Activated CD4-positive, CD25-positive, alpha-beta regulatory T cell treated with anti-CD3 and anti-CD28 coated beads, Interleukin-2, amount 50 U/mL, for 24 hours (primary cell): ENCODE measurements around the gene MIER1.
"Not testable (repeated sequence)": the region's sequence is repeated elsewhere in the genome, so short reads cannot be mapped to it uniquely, and the experiment has no call there.

Experiments used
- ATAC-seq, 2 donors: fragments of 150-1000 bp; cut with Tn5 transposase; one replicate each; pipeline ENCODE4 v1.10.0; 2021; ENCODE audit warnings: mild to moderate bottlenecking in 1 of 2, moderate library complexity in 1 of 2

Gene MIER1

GRCh38 chr1:66924756-66925557 is at the start of gene MIER1, which contains the start of gene DNAI4:
TSS of gene MIER1 (plus strand) at chr1:66924990. CDS start at chr1:66925029, 39 bp downstream.
TSS of gene DNAI4 (minus strand) at chr1:66924856. CDS start at chr1:66924831, 25 bp downstream.
- peak; percentile 96 for ATAC-seq

DNA sequence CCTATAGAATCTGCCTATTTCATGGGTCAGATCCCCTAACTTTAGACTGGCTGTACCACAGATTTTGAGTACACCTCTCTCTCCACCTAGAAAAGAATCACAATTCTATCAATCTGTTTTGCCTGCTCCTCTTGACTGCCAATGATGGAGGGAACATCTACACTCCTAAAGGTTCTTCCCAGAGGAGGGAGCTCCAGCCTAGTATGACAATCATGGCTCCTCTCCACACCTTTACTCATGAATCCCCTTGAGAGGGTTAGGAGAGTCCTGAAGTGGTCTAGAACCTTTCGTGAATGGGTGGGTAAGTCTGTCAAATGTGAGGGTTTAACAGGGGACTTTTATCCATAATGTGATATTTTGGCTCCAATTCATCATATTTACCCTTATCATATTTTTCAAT is 48.1 kb upstream of the MIER1 start:
- ATAC-seq, result no peak

DNA sequence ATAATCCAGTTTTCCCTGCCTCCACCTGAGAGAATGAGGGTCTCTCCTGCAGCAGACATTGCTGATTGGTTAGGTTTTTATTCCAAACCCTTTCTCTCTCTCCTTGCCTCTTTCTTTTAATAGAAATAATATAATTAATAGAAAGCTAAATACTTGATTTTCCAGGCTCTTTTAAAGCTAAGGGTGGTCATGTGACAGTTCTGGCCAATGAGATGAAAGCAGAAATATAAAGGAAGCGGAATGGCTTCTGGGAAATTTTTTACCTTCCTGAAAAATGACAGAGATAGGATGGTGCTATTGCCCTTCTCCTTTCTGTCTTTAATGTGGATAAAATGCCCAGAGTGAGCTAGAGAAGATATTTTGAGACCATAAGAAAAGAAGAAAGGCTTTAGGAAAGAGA is 35.8 kb upstream of the MIER1 start:
- ATAC-seq, result no peak

- no peak for ATAC-seq
These were observed 34.2 kb upstream of the MIER1 start for GRCh38 chr1:66890621-66891020.

DNA sequence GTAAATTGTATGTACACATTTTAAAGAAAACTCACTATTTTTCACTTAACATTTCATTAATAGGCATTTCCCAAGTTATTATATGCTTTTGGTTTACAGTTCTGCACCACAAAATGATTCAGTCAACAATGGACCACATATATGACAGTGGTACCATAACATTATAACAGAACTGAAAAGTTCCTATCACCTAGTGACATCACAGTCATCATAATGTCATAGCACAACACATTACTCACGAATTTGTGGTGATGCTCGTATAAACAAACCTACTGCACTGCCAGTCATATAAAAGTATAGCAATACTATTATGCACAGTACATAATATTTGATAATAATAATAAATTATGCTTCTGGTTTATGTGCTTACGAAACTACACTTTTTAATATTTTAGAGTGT is 31.1 kb upstream of the MIER1 start:
- peak in 1 of 2 donors; percentile 27 for ATAC-seq

- not testable (repeated sequence) for ATAC-seq
These were observed 9.6 kb upstream of the MIER1 start for GRCh38 chr1:66915203-66915602.

DNA sequence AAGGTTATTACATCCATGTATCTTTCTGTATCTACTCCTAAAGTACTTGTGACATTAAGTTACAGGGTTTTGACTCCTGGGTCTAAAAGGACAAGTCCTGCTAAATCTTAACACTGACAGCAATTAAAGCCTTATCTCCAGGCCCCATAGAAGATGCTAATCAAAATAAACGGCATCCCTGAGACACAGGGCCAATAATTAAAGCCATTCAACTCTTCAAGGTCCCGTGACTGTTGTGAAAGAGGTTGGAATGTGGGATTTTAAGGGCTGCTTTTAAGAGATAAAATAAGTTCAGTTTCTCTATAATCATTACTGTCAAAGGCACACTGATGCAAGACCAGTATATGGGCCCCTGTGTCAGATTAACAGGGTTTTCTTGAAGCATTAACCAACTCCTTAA is 8.5 kb upstream of the MIER1 start:
- no peak for ATAC-seq

GRCh38 chr1:66917476-66917875 is 7.3 kb upstream of the MIER1 start:
- ATAC-seq, result no peak

DNA sequence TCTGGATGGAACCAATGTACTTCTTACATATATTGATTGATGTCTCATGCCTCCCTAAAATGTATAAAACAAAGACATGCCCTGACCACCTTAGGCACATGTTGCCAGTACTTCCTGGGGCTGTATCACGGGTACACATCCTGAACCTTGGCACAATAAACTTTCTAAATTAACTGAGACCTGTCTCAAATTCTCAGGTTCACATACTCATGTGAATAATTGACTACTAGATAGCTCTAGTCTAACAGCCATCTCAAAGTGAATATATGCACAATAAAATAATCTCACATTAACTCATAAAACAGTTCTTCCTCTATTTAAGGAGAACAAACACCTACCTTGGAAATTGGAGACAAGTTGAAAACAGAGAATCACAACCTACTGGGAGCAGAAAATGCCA is 5.7 kb upstream of the MIER1 start:
- no peak for ATAC-seq

DNA sequence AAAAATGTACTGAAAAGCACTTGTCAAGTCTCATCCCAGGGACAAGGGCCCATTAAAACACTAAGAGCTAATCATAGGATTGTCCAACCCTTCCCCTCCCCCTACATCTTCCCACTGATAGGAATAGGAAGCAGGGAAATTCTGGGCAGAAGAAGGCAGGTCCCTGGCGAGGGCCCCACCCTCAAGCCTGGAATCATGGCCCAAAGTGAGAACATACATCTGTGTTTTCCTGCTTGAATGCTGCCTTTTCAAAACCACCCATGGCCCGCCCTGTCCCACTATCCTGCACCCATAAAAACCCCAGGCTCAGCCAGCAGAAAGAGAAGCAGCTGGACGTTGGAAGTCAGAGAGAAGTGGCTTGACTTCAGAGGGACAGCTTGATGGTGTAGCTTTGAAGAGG is 5.0 kb upstream of the MIER1 start:
- ATAC-seq, result no peak

DNA sequence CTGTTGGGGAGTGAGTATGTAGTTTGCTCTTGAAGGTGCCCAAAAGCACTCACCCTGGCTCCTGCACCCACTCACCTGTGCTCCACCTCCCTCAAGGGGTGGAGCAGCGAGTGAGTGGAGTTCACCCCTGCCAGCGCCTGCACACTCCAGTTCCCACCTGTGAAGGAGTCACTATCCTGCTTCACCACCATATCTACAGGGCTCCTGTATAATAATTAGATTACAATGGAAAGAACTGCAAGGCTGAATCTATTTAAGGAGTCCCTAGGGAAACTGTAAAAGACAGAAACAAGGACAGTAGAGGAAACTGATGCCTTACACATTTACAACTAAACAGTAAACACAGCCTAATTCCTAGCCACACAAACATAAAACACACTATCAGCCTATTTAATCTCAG is 4.2 kb upstream of the MIER1 start:
- ATAC-seq, result no peak

DNA sequence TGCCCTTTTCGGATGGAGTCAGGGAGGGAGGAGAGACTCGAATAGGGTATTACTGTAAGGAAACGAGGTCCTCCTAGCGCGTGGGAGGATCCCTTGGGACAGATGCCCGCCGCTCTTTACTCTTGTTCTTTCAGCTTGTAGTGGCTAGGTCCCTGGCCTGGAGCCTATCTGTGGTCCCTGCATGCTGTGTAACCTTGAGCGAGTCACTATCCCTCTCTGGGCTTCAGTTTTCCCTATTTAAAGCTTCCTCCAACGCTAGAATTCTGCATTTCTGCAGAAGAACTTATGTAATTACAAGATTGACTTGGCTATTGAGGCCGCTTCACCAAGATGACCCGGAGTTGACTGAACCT is 744 bp downstream of the MIER1 start:
- no peak for ATAC-seq

DNA sequence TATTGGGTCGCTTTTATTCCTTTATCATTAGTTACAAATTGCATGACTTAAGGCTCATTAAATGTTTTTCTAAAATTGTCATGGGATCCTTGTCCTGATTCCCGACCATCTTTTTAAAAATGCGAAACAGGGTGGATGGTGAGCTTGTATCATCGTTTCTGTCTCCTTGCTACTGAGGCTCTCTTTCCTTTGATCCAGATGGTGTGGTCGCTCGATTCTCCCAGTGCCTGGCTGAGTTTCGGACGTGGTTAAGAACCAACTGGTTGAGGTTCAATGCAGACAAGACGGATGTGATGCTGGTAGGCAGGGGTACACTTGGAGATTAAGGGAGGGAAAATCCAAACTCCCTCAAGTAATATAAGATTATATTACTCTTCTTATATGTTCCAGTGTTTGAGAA is 1.2 kb downstream of the MIER1 start:
- no peak for ATAC-seq

GRCh38 chr1:66927528-66927927 is 2.7 kb downstream of the MIER1 start:
- ATAC-seq, result no peak

DNA sequence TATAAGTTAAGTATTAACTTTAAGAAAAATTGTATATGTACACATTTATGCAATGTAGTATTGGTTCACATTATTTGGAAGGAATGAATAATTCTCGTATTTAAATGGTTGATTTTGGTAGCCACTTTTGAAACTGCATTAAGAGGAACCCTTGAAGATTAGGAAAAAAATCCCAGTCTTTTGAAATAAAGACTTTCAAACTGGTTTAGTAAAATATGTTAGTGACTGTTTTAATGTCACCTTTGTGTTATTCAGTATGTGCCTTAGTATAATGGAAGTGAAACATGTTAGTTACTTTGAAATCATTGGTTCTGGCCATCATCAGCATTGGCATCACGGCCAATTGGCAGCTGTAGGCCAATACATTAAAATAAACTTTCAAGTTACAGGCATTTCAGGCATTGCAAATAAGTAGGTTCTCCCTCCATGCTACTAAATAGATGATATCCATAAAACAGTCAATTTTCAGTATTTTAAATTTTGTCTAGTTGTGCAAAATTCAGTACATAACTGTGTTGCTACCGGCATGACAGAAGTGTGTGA is 4.4 kb downstream of the MIER1 start:
- ATAC-seq, result no peak

- ATAC-seq, result no peak
These were observed 4.9 kb downstream of the MIER1 start for GRCh38 chr1:66929691-66929998.

DNA sequence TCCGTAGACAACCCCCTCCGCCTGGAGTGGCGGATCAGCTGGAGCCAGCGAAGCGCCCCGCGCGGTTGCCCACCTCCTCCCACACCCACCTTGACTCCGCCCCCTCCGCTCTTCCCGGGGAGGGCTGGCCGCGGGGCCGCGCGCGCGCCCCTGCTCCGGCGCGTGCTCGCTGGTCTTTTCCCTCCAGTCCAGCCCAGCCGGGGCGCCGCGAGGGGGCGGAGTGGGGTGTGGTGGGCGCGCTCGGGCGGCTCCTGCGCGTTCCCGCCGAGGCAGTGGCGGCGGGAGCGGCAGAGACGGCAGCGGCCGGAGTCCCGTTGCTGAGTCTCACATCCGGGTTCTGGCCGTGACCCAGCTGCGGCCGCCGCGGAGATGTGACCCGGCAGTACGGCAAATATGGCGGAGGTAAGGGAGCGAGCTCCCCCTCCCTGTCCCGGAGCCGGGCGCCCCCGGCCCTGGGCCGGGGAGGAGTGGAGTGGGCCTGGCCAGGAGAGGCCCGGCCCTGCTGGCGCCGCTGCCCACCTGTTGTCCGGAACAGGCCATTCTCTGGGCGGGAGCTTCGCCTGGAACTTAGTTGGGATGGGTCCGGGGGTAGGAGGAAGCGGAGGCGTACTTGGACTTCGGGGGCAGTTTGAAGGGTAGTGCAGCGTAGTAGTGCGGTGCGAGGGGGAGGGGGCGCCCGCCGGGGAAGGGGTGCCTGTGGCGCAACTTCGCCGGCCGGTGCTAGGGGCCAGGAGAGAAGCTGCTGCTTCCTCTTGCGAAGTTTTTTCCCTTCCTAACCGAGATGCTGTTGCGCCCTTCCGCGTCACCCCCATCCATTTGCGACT is 5.4 kb downstream of the MIER1 start:
- ATAC-seq, result peak; percentile 62 to 68

DNA sequence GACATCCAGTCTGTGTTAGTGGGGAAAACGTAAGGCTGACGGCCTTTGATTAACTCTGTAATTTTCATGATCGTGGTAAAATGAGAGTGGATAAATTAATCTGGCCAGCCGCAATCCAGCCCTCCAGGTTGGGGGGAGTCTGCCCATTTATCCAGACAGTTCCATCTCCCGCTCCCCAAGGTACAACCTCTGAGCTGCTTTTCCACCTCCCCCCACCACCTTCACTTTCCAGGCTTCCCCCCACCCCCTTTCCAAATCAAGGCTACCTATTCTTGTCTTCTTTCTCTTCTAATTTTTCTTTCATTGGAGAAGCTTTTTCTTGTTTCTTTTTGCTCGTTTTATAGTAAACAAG is 6.0 kb downstream of the MIER1 start:
- no peak for ATAC-seq

GRCh38 chr1:66931590-66931989 is 6.8 kb downstream of the MIER1 start:
- ATAC-seq, result peak in 1 of 2 donors; percentile 39

DNA sequence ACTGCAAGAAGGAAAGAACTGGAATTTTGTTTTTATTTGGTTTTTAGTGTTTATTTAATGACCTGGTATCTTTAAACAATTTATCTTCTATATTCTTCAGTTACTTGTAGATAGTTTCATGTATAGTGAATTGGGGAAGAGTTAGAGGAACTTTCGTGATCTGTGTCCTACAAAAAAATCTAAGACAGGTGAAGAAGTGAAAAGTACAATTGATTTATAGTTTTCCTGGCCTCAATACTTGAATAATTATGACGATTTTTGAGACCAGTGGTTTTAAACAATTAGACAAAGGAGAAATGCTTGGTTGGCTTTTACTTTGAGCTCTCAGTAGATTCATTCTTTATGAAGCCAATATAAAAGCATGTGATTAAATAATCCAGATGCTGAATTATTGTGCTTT is 7.5 kb downstream of the MIER1 start:
- ATAC-seq, result no peak

DNA sequence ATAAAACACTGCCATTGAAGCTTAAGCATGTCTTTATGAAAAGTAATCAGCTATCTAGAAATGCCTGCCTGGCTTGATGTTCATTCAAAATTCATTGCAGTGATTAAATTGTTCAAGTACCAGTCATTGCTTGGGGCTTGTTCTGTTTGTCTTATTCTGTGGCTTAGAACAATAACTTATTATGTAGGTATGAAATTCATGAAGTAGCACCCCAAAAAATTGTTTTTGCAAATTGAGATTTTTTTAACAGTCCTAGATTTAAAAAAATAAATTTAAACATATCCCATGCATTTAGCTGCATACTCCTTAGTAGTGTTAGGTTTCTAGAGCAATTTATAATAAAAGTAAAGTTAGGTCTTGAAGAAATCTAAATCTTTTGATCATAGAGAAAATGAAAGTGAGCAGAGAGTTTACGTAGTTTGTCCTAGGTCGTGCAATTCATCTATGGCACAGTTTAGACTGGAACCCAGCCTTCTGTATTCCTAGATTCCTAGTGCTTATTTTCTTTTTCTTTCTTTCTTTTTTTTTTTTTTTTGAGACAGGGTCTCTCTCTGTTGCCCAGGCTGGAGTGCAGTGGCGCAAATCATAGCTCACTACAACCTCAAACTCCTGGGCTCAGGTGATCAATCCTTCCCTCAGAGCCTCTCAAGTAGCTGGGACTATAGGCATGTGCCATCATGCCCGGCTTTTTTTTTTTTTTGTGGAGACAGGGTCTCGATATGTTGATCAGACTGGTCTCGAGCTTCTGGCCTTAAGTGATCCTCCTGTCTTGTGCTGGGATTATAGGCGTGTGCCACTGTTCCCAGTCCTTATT is 9.3 kb downstream of the MIER1 start:
- ATAC-seq, result no peak

DNA sequence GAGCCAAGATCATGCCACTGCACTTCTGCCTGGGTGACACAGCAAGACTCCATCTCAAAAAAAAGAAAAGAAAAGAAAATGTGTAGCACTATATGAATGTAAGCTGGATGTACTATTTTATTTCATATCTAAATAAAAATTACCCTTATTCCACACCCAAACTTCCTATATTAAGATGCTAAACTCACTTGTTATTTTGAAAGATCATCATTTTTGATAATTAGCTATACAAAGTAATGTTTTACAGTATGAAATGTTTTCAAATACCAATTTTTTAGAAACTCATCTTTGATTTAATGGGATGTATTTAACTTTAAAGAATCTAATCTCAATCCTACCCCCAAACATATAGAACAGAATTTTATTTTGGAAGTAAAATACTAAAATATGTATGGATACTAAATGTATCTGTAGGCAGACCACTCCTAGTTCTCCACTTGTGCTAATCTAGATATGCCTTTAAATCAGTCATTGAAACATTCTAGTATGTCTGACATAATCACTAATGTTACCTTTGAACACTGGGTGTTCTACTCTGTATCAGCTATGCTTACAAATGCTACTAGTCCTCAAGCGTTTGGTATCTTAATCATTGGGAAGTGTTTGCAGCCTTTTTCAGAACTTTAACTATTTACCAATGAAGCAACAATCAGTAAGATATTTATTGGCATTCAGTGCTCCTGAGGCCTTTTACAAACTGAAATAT is 12.9 kb downstream of the MIER1 start:
- no peak for ATAC-seq

GRCh38 chr1:66938613-66939012 is 13.8 kb downstream of the MIER1 start:
- ATAC-seq, result no peak
